PC-3 (cell line): ENCODE data around the gene RHCE. TPM values are rescaled to one million over a fixed set of nuclear protein-coding genes. Genes with fewer than 3 reads are reported as not detected.
"Not testable (repeated sequence)": the region's sequence is repeated elsewhere in the genome, so short reads cannot be mapped to it uniquely, and the experiment has no call there.

Source experiments
- ATAC-seq: fragments of 200-7000 bp; cut with Tn5 transposase; 2 replicates; pipeline ENCODE4 v1.9.1; 2020; ENCODE audit warnings: mild to moderate bottlenecking, moderate library complexity
- Bru-seq: library from RNA; stranded (reverse); fragments of 400-500 nt; gene quantifications from one replicate; lab custom pipeline; 2021; lab: Mats Ljungman, UMichigan
- BruChase-seq, 2 experiments: library from RNA; stranded (reverse); fragments of 400-500 nt; gene quantifications; one replicate each; lab custom pipeline; 2021; lab: Mats Ljungman, UMichigan
- BruUV-seq: library from RNA; stranded (reverse); fragments of 400-500 nt; replicated peaks from 2 replicates; lab custom pipeline; 2021; lab: Mats Ljungman, UMichigan
- CTCF ChIA-PET: fragments of 300-600 bp; sonication (Branson Sonifier 250); formaldehyde crosslinking; loops from one replicate; lab custom pipeline; 2022; ENCODE audit warnings: antibody characterized with exemption; lab: Charles Lee
- POLR2A ChIA-PET: fragments of 300-600 bp; sonication (Branson Sonifier 250); formaldehyde crosslinking; loops from one replicate; lab custom pipeline; 2022; ENCODE audit warnings: antibody characterized with exemption; ENCODE audit not compliant: unreplicated experiment; lab: Charles Lee
- DNase-seq: peaks from one replicate; pipeline ENCODE4 v3.0.0-alpha.2; 2015
- H2AFZ ChIP-seq: fragments of 300-600 bp; sonication (generic); 2 replicates; pipeline ENCODE4 v1.6.0; 2016; ENCODE audit warnings: antibody characterized with exemption, low read length
- H3F3A ChIP-seq: fragments of 300-600 bp; sonication (generic); one replicate; pipeline ENCODE4 v1.6.0; 2017; ENCODE audit warnings: antibody characterized with exemption, low read length, control low read depth, mild to moderate bottlenecking; ENCODE audit not compliant: unreplicated experiment
- H3K27ac ChIP-seq: fragments of 300-600 bp; sonication (generic); 2 replicates; pipeline ENCODE4 v1.5.1; 2016; ENCODE audit warnings: mild to moderate bottlenecking, low read length
- H3K27me3 ChIP-seq: fragments of 300-600 bp; sonication (generic); 2 replicates; pipeline ENCODE4 v1.6.1; 2016; ENCODE audit warnings: low read length, mixed read lengths
- H3K36me3 ChIP-seq: fragments of 300-600 bp; sonication (generic); 2 replicates; pipeline ENCODE4 v1.6.1; 2016; ENCODE audit warnings: low read depth, mixed run types, low read length, mixed read lengths
- H3K4me1 ChIP-seq: fragments of 300-600 bp; sonication (generic); 2 replicates; pipeline ENCODE4 v1.5.1; 2016; ENCODE audit warnings: low read length; ENCODE audit not compliant: insufficient read depth
- H3K4me2 ChIP-seq: fragments of 300-600 bp; sonication (generic); 2 replicates; pipeline ENCODE4 v1.6.0; 2016; ENCODE audit warnings: low read length
- H3K4me3 ChIP-seq: fragments of 300-600 bp; sonication (generic); 2 replicates; pipeline ENCODE4 v1.5.1; 2016; ENCODE audit warnings: mild to moderate bottlenecking, low read length, mixed read lengths
- H3K79me2 ChIP-seq: fragments of 300-600 bp; sonication (generic); 2 replicates; pipeline ENCODE4 v1.6.1; 2017; ENCODE audit warnings: low read length, mixed read lengths
- H3K9ac ChIP-seq: fragments of 300-600 bp; sonication (generic); 2 replicates; pipeline ENCODE4 v1.6.0; 2016; ENCODE audit warnings: mild to moderate bottlenecking, low read length
- H3K9me2 ChIP-seq: fragments of 300-600 bp; sonication (generic); replicated peaks from 2 replicates; pipeline ENCODE4 v1.6.1; 2016; ENCODE audit warnings: mixed run types, low read length, mixed read lengths
- H3K9me3 ChIP-seq: fragments of 300-600 bp; sonication (generic); 2 replicates; pipeline ENCODE4 v1.6.1; 2016; ENCODE audit warnings: low read length, mixed read lengths
- H4K20me1 ChIP-seq: fragments of 300-600 bp; sonication (generic); 2 replicates; pipeline ENCODE4 v1.6.1; 2016; ENCODE audit warnings: low read length, mixed read lengths
- CTCF ChIP-seq: fragments of 300-600 bp; sonication (generic); conservative IDR thresholded peaks from 2 replicates; pipeline ENCODE4 v1.5.1; 2017; ENCODE audit warnings: antibody characterized with exemption, low read depth, mild to moderate bottlenecking, low read length
- EZH2 ChIP-seq: fragments of 300-600 bp; sonication (generic); IDR thresholded peaks from one replicate; pipeline ENCODE4 v1.6.1; 2017; ENCODE audit warnings: antibody characterized with exemption, mild to moderate bottlenecking, low read length; ENCODE audit not compliant: unreplicated experiment
- EZH2phosphoT487 ChIP-seq: fragments of 300-600 bp; sonication (generic); IDR thresholded peaks from 2 replicates; pipeline ENCODE4 v1.6.1; 2018; ENCODE audit warnings: mild to moderate bottlenecking, antibody characterized with exemption, low read length, borderline replicate concordance
- intact Hi-C: fragments of 100-400 bp; cut with micrococcal nuclease; formaldehyde crosslinking; loops from 2 replicates; pipeline ENCODE4 v1.9.0; 2023
- long read RNA-seq: library from polyadenylated mRNA; unstranded; transcript quantifications from one replicate; pipeline ENCODE4 v2.0.0, GENCODE V29; 2021; ENCODE audit not compliant: unreplicated experiment
- total RNA-seq: library from RNA; depleted of rRNA; stranded (reverse); fragments of >200 nt; gene quantifications from 2 replicates; pipeline ENCODE4 v1.2.3, GENCODE V29; 2014; rRNA removed

RHCE gene
- total RNA-seq (1.1 and 1.4 TPM in 2 replicates), Bru-seq, nascent RNA (percentile 32 among the genes with signal in this experiment), BruChase-seq, experiment 1, labeled RNA remaining after a 6-hour chase (percentile 17 among the genes with signal in this experiment), BruChase-seq, experiment 2, labeled RNA remaining after a 2-hour chase (percentile 23 among the genes with signal in this experiment)
- long read RNA-seq, partial matches to known transcripts: 0 of 9 reads
- long read RNA-seq, other reads (novel, unspliced or antisense): 9 of 9 reads

GRCh38 chr1:25420715-25421114, at the start of gene RHCE:
Gene RHCE, minus strand, starts transcription at chr1:25420825. Its CDS starts 39 bp downstream, at chr1:25420786.
- H3K9me2 ChIP-seq, H3K9ac ChIP-seq, POLR2A ChIA-PET, BruUV-seq, H3K4me1 ChIP-seq, ATAC-seq, H4K20me1 ChIP-seq, H2AFZ ChIP-seq, H3K27me3 ChIP-seq, H3K9me3 ChIP-seq, DNase-seq, H3K36me3 ChIP-seq, H3F3A ChIP-seq, H3K27ac ChIP-seq, H3K79me2 ChIP-seq, H3K4me3 ChIP-seq, H3K4me2 ChIP-seq, intact Hi-C loops, CTCF ChIA-PET: not testable (repeated sequence)

- ChIA-PET CTCF (no interaction called here), POLR2A (interaction anchor here (0.5 to 0.6 kb wide), 2 partner anchors 19 to 345 kb away, joined by 3 to 22 read pairs; no protein-coding TSS in a partner anchor)
- intact Hi-C loops: no loop called here
Observed at GRCh38 chr1:25469177-25469576, 48.6 kb upstream of the RHCE start.

GRCh38 chr1:25468033-25468432, 47.4 kb upstream of the RHCE start:
- Histone ChIP-seq H4K20me1 (no peaks in the 10 kb centered on the region), H3K36me3 (no peaks in the 10 kb centered on the region), H3K9me2 (no peaks in the 10 kb centered on the region), H3K4me3 (no peak overlapping the region), H3K79me2 (peaks cover 16% of the 10 kb centered on the region), H3K9me3 (no peaks in the 10 kb centered on the region), H3K4me1 (peaks cover 15% of the 10 kb centered on the region), H3K27me3 (no peaks in the 10 kb centered on the region), H3F3A (no peaks in the 10 kb centered on the region), H3K4me2 (no peak overlapping the region), H3K9ac (no peak overlapping the region), H3K27ac (no peak overlapping the region), H2AFZ (no peak overlapping the region)
- DNase-seq (no peak), ATAC-seq (no peak)
- intact Hi-C loops: no loop called here
- ChIA-PET POLR2A (interaction anchor here (0.7 kb wide), 1 partner anchor 10 kb away, joined by 3 read pairs; no protein-coding TSS in a partner anchor), CTCF (no interaction called here)
- no peak for TF ChIP-seq EZH2
- no peak for TF ChIP-seq CTCF
- TF ChIP-seq EZH2phosphoT487: no peak
- no TSS peak for BruUV-seq

More at GRCh38 chr1:25469177-25469576, 48.6 kb upstream of the RHCE start:
- Histone ChIP-seq H3K9me3 (no peaks in the 10 kb centered on the region), H3K9ac (no peak overlapping the region), H3K4me1 (peaks cover 15% of the 10 kb centered on the region), H3K79me2 (peaks cover 20% of the 10 kb centered on the region), H3F3A (no peaks in the 10 kb centered on the region), H3K27ac (peak overlapping the region; percentile 61), H3K36me3 (no peaks in the 10 kb centered on the region), H4K20me1 (no peaks in the 10 kb centered on the region), H3K9me2 (no peaks in the 10 kb centered on the region), H3K4me3 (no peak overlapping the region), H3K27me3 (no peaks in the 10 kb centered on the region), H3K4me2 (peak overlapping the region; percentile 53), H2AFZ (no peak overlapping the region)
- TF ChIP-seq CTCF (no peak), EZH2 (no peak), EZH2phosphoT487 (no peak)
- DNase-seq (peak; percentile 79), ATAC-seq (peak; percentile 92)
- BruUV-seq: no TSS peak
